IMR-90 (cell line): ENCODE data around the gene ADAM33. TPM values are rescaled to one million over a fixed set of nuclear protein-coding genes. Genes with fewer than 3 reads are reported as not detected.

Experiments
- ATAC-seq: fragments of 200-7000 bp; cut with Tn5 transposase; 2 replicates; pipeline ENCODE4 v1.9.1; 2020; ENCODE audit warnings: low read depth, mild to moderate bottlenecking, moderate library complexity
- BruUV-seq: library from RNA; stranded (reverse); fragments of 400-500 nt; replicated peaks from 2 replicates; lab custom pipeline; 2021; lab: Mats Ljungman, UMichigan
- CTCF ChIA-PET: fragments of 300-600 bp; formaldehyde crosslinking; extraction: SDS; loops from one replicate; lab custom pipeline; 2021; ENCODE audit warnings: antibody characterized with exemption; lab: Yijun Ruan, JAX
- POLR2A ChIA-PET: fragments of 300-600 bp; sonication (Branson Sonifier 250); formaldehyde crosslinking; loops from one replicate; lab custom pipeline; 2022; ENCODE audit warnings: antibody characterized with exemption; ENCODE audit not compliant: unreplicated experiment; lab: Charles Lee
- DNase-seq: peaks from one replicate; pipeline ENCODE4 v3.0.0; 2013
- H2AFZ ChIP-seq: replicated peaks from 2 replicates; pipeline ENCODE3; 2013; ENCODE audit warnings: low read length, mild to moderate bottlenecking; ENCODE audit not compliant: poor library complexity
- H2AK5ac ChIP-seq: 2 replicates; pipeline ENCODE4 v1.6.1; 2013; ENCODE audit warnings: low read depth, low read length, inconsistent platforms
- H2AK9ac ChIP-seq: replicated peaks from 2 replicates; pipeline ENCODE3; 2013; ENCODE audit warnings: mild to moderate bottlenecking, low read depth, low read length, moderate library complexity; ENCODE audit not compliant: poor library complexity
- H2BK120ac ChIP-seq: 2 replicates; pipeline ENCODE4 v1.6.1; 2013; ENCODE audit warnings: low read depth, low read length, inconsistent platforms
- H2BK15ac ChIP-seq: 3 replicates; pipeline ENCODE4 v1.6.1; 2013; ENCODE audit warnings: low read depth, low read length, inconsistent platforms
- H2BK20ac ChIP-seq: 2 replicates; pipeline ENCODE4 v1.6.1; 2013; ENCODE audit warnings: low read depth, mild to moderate bottlenecking, inconsistent platforms, low read length, moderate library complexity
- H2BK5ac ChIP-seq: 2 replicates; pipeline ENCODE4 v1.6.1; 2013; ENCODE audit warnings: mild to moderate bottlenecking, low read depth, low read length, inconsistent platforms; ENCODE audit not compliant: poor library complexity, severe bottlenecking
- H3K14ac ChIP-seq: replicated peaks from 2 replicates; pipeline ENCODE4 v1.6.1; 2013; ENCODE audit warnings: low read depth, low read length, inconsistent platforms
- H3K18ac ChIP-seq: 2 replicates; pipeline ENCODE4 v1.6.1; 2013; ENCODE audit warnings: low read depth, low read length, control low read depth
- H3K23ac ChIP-seq: 2 replicates; pipeline ENCODE4 v1.6.1; 2013; ENCODE audit warnings: low read depth, low read length, inconsistent platforms
- H3K27ac ChIP-seq: 2 replicates; pipeline ENCODE4 v1.5.1; 2013; ENCODE audit warnings: mild to moderate bottlenecking, control low read depth, low read length; ENCODE audit not compliant: insufficient read depth
- H3K27me3 ChIP-seq: 2 replicates; pipeline ENCODE4 v1.6.1; 2013; ENCODE audit warnings: low read length; ENCODE audit not compliant: control insufficient read depth, insufficient read depth
- H3K36me3 ChIP-seq: 2 replicates; pipeline ENCODE4 v1.6.1; 2013; ENCODE audit warnings: low read length, mixed read lengths; ENCODE audit not compliant: control insufficient read depth, insufficient read depth
- H3K4ac ChIP-seq: 2 replicates; pipeline ENCODE4 v1.6.1; 2013; ENCODE audit warnings: low read depth, low read length, inconsistent platforms
- H3K4me1 ChIP-seq: 2 replicates; pipeline ENCODE4 v1.6.1; 2013; ENCODE audit warnings: low read length, mixed read lengths; ENCODE audit not compliant: control insufficient read depth, insufficient read depth
- H3K4me2 ChIP-seq: 2 replicates; pipeline ENCODE4 v1.6.1; 2013; ENCODE audit warnings: low read depth, mild to moderate bottlenecking, control low read depth, low read length, moderate library complexity
- H3K4me3 ChIP-seq: 2 replicates; pipeline ENCODE4 v1.5.1; 2013; ENCODE audit warnings: low read depth, mild to moderate bottlenecking, control low read depth, low read length, moderate library complexity; ENCODE audit not compliant: insufficient read depth
- H3K56ac ChIP-seq: 2 replicates; pipeline ENCODE4 v1.6.1; 2013; ENCODE audit warnings: low read length, inconsistent platforms; ENCODE audit not compliant: insufficient read depth; ENCODE audit errors: extremely low read depth
- H3K79me1 ChIP-seq, 2 experiments: 2 replicates each; pipeline ENCODE4 v1.6.1; 2013; ENCODE audit warnings: low read length in 2 of 2, inconsistent platforms in 1 of 2, low read depth in 1 of 2
- H3K9ac ChIP-seq: 2 replicates; pipeline ENCODE4 v1.6.1; 2013; ENCODE audit warnings: low read depth, low read length, control low read depth
- H3K9me1 ChIP-seq: 2 replicates; pipeline ENCODE4 v1.6.1; 2013; ENCODE audit warnings: low read length, inconsistent platforms; ENCODE audit not compliant: insufficient read depth
- H3K9me3 ChIP-seq: 2 replicates; pipeline ENCODE4 v1.6.1; 2013; ENCODE audit warnings: low read length; ENCODE audit not compliant: control insufficient read depth, insufficient read depth
- H4K20me1 ChIP-seq: 2 replicates; pipeline ENCODE4 v1.6.1; 2013; ENCODE audit warnings: low read length, inconsistent platforms; ENCODE audit not compliant: insufficient read depth
- H4K5ac ChIP-seq: 2 replicates; pipeline ENCODE4 v1.6.1; 2013; ENCODE audit warnings: mild to moderate bottlenecking, low read depth, low read length, control low read depth
- H4K8ac ChIP-seq, 2 experiments: 2 replicates each; pipeline ENCODE4 v1.6.1; 2013; ENCODE audit warnings: low read depth in 2 of 2, low read length in 2 of 2, control low read depth in 1 of 2, inconsistent platforms in 1 of 2
- H4K91ac ChIP-seq: 2 replicates; pipeline ENCODE4 v1.6.1; 2013; ENCODE audit warnings: low read depth, low read length, inconsistent platforms; ENCODE audit not compliant: insufficient read depth
- CEBPB ChIP-seq: IDR thresholded peaks from 2 replicates; pipeline ENCODE4 v1.6.1; 2012; ENCODE audit warnings: low read depth, low read length, improper control_type of control experiment
- CHD1 ChIP-seq: IDR thresholded peaks from 2 replicates; pipeline ENCODE4 v1.6.1; 2012; ENCODE audit warnings: low read depth, low read length, improper control_type of control experiment
- MXI1 ChIP-seq: IDR thresholded peaks from 2 replicates; pipeline ENCODE4 v1.6.1; 2012; ENCODE audit warnings: low read depth, mild to moderate bottlenecking, low read length, moderate library complexity, borderline replicate concordance
- POLR2A ChIP-seq: IDR thresholded peaks from 2 replicates; pipeline ENCODE4 v1.6.1; 2012; ENCODE audit warnings: mild to moderate bottlenecking, low read depth, low read length
- RCOR1 ChIP-seq: IDR thresholded peaks from 2 replicates; pipeline ENCODE4 v1.6.1; 2012; ENCODE audit warnings: mild to moderate bottlenecking, low read length, improper control_type of control experiment; ENCODE audit not compliant: insufficient replicate concordance
- SMC3 ChIP-seq: fragments of 150-350 bp; IDR thresholded peaks from 2 replicates; pipeline ENCODE4 v1.6.1; 2016; ENCODE audit warnings: low read depth, mild to moderate bottlenecking, antibody characterized with exemption, low read length, moderate library complexity
- WGBS, 2 experiments: methylation state at CpG; one replicate each; pipeline versions ENCODE4 v1.1.5 to v1.1.7; 2013; ENCODE audit warnings: missing lambda C conversion rate in 2 of 2; ENCODE audit not compliant: insufficient read length in 1 of 2; ENCODE audit errors: extremely low coverage in 2 of 2; 5-methylcytosine and 5-hydroxymethylcytosine counted together
- dilution Hi-C: fragments of 300-500 bp; cut with HindIII; formaldehyde crosslinking; loops from one replicate; pipeline ENCODE4 v1.14.3; 2018; ENCODE audit warnings: low sequenced_read_pairs; ENCODE audit not compliant: unreplicated experiment
- in situ Hi-C: fragments of 300-500 bp; cut with MboI; formaldehyde crosslinking; loops from 3 replicates; pipeline ENCODE4 v1.14.3; 2019; ENCODE audit warnings: low sequenced_read_pairs, inconsistent platforms, mixed read lengths
- intact Hi-C: fragments of 100-400 bp; cut with micrococcal nuclease; formaldehyde crosslinking; loops from 2 replicates; pipeline ENCODE4 v1.10.0; 2022
- polyA plus RNA-seq, 3 experiments: library from polyadenylated mRNA; depleted of rRNA; stranded (reverse); fragments of >200 nt; gene quantifications; 2 replicates each; pipeline ENCODE4 v1.2.3, GENCODE V29; 2012; ENCODE audit warnings: low replicate concordance in 1 of 3
- total RNA-seq: library from RNA; depleted of rRNA; stranded (reverse); fragments of >200 nt; gene quantifications from 2 replicates; pipeline ENCODE4 v1.2.3, GENCODE V29; 2012
- TF ChIP-seq, protein P1 (sequence below): fragments of 150-350 bp; IDR thresholded peaks from 2 replicates; pipeline ENCODE4 v1.6.1; 2016; ENCODE audit warnings: low read depth, mild to moderate bottlenecking, low read length, moderate library complexity, borderline replicate concordance

Gene ADAM33
- total and polyA plus RNA-seq, 2 of the 4 experiments (the other 2 are of a cell fraction): 0.18 to 1.7 TPM

- TF ChIP-seq, protein P1, sequence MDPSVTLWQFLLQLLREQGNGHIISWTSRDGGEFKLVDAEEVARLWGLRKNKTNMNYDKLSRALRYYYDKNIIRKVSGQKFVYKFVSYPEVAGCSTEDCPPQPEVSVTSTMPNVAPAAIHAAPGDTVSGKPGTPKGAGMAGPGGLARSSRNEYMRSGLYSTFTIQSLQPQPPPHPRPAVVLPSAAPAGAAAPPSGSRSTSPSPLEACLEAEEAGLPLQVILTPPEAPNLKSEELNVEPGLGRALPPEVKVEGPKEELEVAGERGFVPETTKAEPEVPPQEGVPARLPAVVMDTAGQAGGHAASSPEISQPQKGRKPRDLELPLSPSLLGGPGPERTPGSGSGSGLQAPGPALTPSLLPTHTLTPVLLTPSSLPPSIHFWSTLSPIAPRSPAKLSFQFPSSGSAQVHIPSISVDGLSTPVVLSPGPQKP: no peak
- no peak for TF ChIP-seq POLR2A
Measured at GRCh38 chr20:3658716-3659491, 22.9 kb downstream of the ADAM33 start (continued).

- Histone ChIP-seq H3K9ac (no peak overlapping the region), H2BK5ac (no peak overlapping the region), H2BK20ac (no peak overlapping the region), H3K56ac (no peak overlapping the region), H3K4me2 (no peak overlapping the region), H3K36me3 (no peaks in the 10 kb centered on the region), H3K79me1 (no peaks in the 10 kb centered on the region), H2AK5ac (no peak overlapping the region), H3K18ac (no peak overlapping the region), H2BK120ac (no peak overlapping the region), H3K14ac (no peak overlapping the region), H3K9me3 (peaks cover 5% of the 10 kb centered on the region; the same call in 1 of the 2 replicates), H3K4me1 (no peaks in the 10 kb centered on the region), H4K91ac (no peak overlapping the region), H3K9me1 (no peaks in the 10 kb centered on the region), H4K5ac (no peak overlapping the region), H4K20me1 (0 out of 2 replicates have a peak, but pooled peaks cover 3% of the 10 kb centered on the region), H3K27ac (no peak overlapping the region), H4K8ac (no peak overlapping the region; a peak in 1 of 4 replicates), H2AFZ (peak overlapping the region; percentile 87), H3K23ac (no peak overlapping the region), H3K4ac (no peak overlapping the region), H3K27me3 (peaks cover 56% of the 10 kb centered on the region), H2BK15ac (no peak overlapping the region), H2AK9ac (no peak overlapping the region), H3K4me3 (no peak overlapping the region)
- intact Hi-C loops: no loop called here
- WGBS, 2 experiments: 90% methylated on average over 5 of the region's 7 CpGs; no CpG with 5 or more reads in 1 of the 2 experiments
- dilution Hi-C loops: no loop called here
- in situ Hi-C loops: no loop called here
- TF ChIP-seq RCOR1 (no peak), MXI1 (no peak), CHD1 (no peak), SMC3 (no peak), CEBPB (no peak)
- no peak for ATAC-seq
- no peak for DNase-seq
- no TSS peak for BruUV-seq
- CTCF ChIA-PET: no interaction called here
- POLR2A ChIA-PET: no interaction called here
Measured at GRCh38 chr20:3658019-3658715, 23.6 kb downstream of the ADAM33 start.
